Astrocyte (in vitro differentiated cells and primary cell): ENCODE measurements around the gene ABTB2.

ENCODE experiments used
- EZH2 ChIP-seq: IDR thresholded peaks from 2 replicates; pipeline ENCODE4 v1.6.1; 2012; ENCODE audit warnings: mild to moderate bottlenecking, low read length, inconsistent platforms; ENCODE audit not compliant: insufficient read depth
- TF ChIP-seq, protein P1 (sequence below): IDR thresholded peaks from 2 replicates; pipeline ENCODE4 v1.5.1; 2011; ENCODE audit warnings: low read depth, mild to moderate bottlenecking, inconsistent platforms, low read length, moderate library complexity; ENCODE audit not compliant: insufficient read depth

DNA sequence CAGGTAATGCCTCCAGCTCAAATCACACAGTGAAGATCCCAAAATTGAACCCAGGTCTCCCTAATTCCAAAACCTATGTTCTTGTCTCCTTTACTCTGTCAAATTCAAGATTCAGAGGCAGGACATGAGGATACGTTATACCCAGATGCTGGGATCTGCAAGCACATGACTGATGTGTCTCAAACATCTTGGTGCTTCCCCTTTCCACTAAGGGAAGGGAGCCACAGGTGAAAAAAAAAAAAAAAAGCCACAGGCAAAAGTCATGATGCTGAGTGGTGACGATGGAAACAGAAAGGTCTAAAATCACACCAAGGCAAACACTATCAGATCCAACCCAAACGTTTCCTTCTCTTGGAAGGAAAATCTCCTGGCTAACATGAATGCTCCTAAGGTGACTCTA, 24.0 kb downstream of the ABTB2 start:
- TF ChIP-seq, protein P1, sequence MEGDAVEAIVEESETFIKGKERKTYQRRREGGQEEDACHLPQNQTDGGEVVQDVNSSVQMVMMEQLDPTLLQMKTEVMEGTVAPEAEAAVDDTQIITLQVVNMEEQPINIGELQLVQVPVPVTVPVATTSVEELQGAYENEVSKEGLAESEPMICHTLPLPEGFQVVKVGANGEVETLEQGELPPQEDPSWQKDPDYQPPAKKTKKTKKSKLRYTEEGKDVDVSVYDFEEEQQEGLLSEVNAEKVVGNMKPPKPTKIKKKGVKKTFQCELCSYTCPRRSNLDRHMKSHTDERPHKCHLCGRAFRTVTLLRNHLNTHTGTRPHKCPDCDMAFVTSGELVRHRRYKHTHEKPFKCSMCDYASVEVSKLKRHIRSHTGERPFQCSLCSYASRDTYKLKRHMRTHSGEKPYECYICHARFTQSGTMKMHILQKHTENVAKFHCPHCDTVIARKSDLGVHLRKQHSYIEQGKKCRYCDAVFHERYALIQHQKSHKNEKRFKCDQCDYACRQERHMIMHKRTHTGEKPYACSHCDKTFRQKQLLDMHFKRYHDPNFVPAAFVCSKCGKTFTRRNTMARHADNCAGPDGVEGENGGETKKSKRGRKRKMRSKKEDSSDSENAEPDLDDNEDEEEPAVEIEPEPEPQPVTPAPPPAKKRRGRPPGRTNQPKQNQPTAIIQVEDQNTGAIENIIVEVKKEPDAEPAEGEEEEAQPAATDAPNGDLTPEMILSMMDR, result no peak
- TF ChIP-seq EZH2, result no peak
